ENCODE measurements around the gene OCEL1.

Gene OCEL1

DNA sequence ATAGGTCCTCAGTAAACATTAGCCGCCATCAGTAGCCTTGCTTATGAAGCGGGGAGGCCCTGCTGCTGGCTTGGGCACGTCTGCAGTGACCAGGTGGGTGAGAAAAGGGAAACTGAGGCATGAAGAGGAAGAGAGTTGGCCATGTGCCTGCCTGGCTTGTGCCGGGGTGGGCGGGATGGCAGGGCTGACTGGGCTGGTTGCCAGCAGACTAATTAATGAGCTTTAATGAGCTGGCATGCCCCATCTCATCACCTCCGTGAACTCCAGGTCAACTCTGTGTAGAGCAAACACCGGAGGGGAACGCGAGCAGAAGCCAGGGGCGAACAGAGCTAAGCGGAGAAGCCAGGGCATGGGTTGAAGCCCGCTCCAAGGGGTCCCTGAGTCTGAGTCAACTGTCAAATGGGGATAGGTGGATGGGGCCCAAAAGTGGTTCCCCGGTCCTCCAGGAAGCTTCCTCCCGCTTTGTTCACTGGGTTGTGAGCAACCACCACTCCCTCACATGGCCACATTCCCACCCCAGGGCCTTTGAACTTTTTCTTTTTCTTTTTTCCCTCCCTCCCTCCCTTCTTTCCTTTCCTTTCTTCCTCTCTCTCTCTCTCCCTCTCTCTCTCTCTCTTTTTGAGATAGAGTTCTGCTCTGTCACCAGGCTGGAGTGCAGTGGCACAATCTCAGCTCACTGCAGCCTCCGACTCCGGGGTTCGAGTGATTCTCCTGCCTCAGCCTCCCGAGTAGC, 11.0 kb downstream of the OCEL1 start (continued):
- no peak for TF ChIP-seq ZNF426 (tag by site-specific recombination; IDR thresholded peaks at IDR 0.05)
- TF ChIP-seq HIC1 (tag by site-specific recombination; IDR thresholded peaks at IDR 0.05) = peak; percentile 62; the same call in 1 of the 2 replicates
- no peak for TF ChIP-seq ZNF48 (tag by site-specific recombination; IDR thresholded peaks at IDR 0.05)
- TF ChIP-seq, protein P1, sequence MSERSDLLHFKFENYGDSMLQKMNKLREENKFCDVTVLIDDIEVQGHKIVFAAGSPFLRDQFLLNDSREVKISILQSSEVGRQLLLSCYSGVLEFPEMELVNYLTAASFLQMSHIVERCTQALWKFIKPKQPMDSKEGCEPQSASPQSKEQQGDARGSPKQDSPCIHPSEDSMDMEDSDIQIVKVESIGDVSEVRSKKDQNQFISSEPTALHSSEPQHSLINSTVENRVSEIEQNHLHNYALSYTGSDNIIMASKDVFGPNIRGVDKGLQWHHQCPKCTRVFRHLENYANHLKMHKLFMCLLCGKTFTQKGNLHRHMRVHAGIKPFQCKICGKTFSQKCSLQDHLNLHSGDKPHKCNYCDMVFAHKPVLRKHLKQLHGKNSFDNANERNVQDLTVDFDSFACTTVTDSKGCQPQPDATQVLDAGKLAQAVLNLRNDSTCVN (tag by site-specific recombination; optimal IDR thresholded peaks at IDR 0.05) = no peak
- TF ChIP-seq ZNF175 (tag by site-specific recombination; IDR thresholded peaks at IDR 0.05) = no peak
- peak; percentile 60 for TF ChIP-seq ZNF600 (tag by site-specific recombination; IDR thresholded peaks at IDR 0.05)
- TF ChIP-seq ZFHX2 (tag by site-specific recombination; conservative IDR thresholded peaks at IDR 0.05) = no peak

DNA sequence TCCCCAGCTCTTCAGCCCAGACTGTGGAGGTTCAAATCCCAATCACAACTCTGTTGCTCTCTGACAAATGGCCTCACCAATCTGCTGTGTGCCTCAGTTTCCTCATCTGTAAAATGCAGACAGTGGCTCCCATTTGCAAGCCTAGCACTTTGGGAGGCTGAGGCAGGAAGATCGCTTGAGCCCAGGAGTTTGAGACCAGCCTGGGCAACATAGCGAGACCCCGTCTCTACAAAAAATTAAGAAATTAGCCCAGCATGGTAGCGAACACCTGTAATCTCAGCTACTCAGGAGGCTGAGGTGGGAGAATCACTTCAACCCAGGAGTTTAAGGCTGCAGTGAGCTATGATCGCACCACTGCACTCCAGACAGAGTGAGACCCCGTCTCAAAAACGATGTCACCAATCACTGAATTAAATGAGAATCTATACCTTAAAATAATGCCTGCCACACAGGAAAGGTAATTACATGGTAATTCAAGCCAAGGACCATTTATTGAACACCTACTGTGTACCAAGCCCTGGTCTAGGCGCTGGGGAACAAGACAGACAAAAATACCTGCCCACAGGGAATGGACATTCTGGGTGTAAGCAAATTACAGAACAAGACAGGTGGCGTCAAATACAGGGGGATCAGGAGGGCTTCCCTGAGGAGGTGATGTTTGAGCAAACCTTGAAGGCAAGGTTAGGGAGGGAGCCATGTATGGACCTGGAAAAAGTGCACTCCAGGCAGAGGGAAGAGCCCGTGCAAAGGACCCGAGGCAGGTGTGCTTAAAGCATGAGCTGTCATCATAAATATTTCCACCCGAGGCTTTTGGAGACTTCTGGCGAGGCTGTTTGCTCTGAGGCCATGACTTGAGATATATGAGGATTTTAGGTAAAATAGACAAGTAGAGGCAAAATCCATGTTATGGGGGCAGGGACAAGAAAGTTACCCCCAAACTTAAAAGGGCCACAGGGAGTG, 12.0 kb downstream of the OCEL1 start:
- CTCF ChIA-PET = no interaction called here
- Histone ChIP-seq H3K9me3 (ENCODE audit: control insufficient read depth, insufficient read depth, low read depth, low read length) (no peaks in the 10 kb centered on the region), H3K36me3 (ENCODE audit: control insufficient read depth in 2 of 2, insufficient read depth in 1 of 2, low read length in 2 of 2) (peaks cover 6 to 42% of the 10 kb centered on the region in 2 experiments; a peak in 2 of 3 replicates), H3K27ac (ENCODE audit: extremely low read depth, low read depth, low read length) (no peak overlapping the region), H3K4me3 (ENCODE audit: low read depth, low read length) (no peak overlapping the region), H3K4me1 (ENCODE audit: control insufficient read depth, insufficient read depth, low read length) (peaks cover 11% of the 10 kb centered on the region)
- POLR2A ChIA-PET = interaction anchor here (1.3 to 3.5 kb wide), 2 partner anchors 12 to 29 kb away, joined by 3 to 25 read pairs; partner anchors contain the start of gene OCEL1
- TF ChIP-seq ZNF211 (tag by site-specific recombination; IDR thresholded peaks at IDR 0.05; ENCODE audit: low read depth) (no peak), ZNF623 (tag by site-specific recombination; IDR thresholded peaks at IDR 0.05) (peak; percentile 96), ZNF664 (tag by site-specific recombination; IDR thresholded peaks at IDR 0.05) (peak; percentile 79), ZNF366 (tag by site-specific recombination; conservative IDR thresholded peaks at IDR 0.05) (no peak), SALL2 (tag by site-specific recombination; IDR thresholded peaks at IDR 0.05; ENCODE audit: borderline replicate concordance) (no peak), PRDM2 (tag by site-specific recombination; IDR thresholded peaks at IDR 0.05; ENCODE audit: borderline replicate concordance) (no peak), ZNF549 (tag by site-specific recombination; IDR thresholded peaks at IDR 0.05) (no peak), ZNF785 (tag by site-specific recombination; IDR thresholded peaks at IDR 0.05) (no peak), PRDM4 (tag by site-specific recombination; IDR thresholded peaks at IDR 0.05) (no peak), GLIS1 (tag by site-specific recombination; IDR thresholded peaks at IDR 0.05) (no peak), ZNF626 (tag by site-specific recombination; IDR thresholded peaks at IDR 0.05) (no peak), ZNF837 (tag by site-specific recombination; IDR thresholded peaks at IDR 0.05) (no peak), ZNF121 (tag by site-specific recombination; IDR thresholded peaks at IDR 0.05) (peak; percentile 76), ZNF585B (tag by site-specific recombination; IDR thresholded peaks at IDR 0.05) (no peak)
- TF ChIP-seq, protein P1 (tag by site-specific recombination; optimal IDR thresholded peaks at IDR 0.05) = no peak

All from HEK293 (cell line).